Upper lobe of left lung (tissue), 6 donors: ENCODE data around the gene NUMA1. TPM values are rescaled to one million over a fixed set of nuclear protein-coding genes. Genes with fewer than 3 reads are reported as not detected.

Experiments
- ATAC-seq, 2 donors: fragments of 200-7000 bp; cut with Tn5 transposase; one replicate each; pipeline ENCODE4 v1.9.1; 2022; ENCODE audit warnings: mild to moderate bottlenecking in 2 of 2, moderate library complexity in 2 of 2; ENCODE audit not compliant: low FRiP score in 2 of 2
- DNase-seq, 2 donors: peaks; one replicate each; pipeline ENCODE4 v3.0.0-alpha.2; 2019 to 2020
- H3K27ac ChIP-seq, 4 donors: fragments of 200-600 bp; sonication (generic); one replicate each; pipeline ENCODE4 v1.5.1; 2016 to 2019
- H3K27me3 ChIP-seq, 4 donors: fragments of 200-600 bp; sonication (generic); one replicate each; pipeline ENCODE4 v1.5.1; 2017 to 2019
- H3K36me3 ChIP-seq, 4 donors: fragments of 200-600 bp; sonication (generic); one replicate each; pipeline ENCODE4 v1.5.1; 2016 to 2019
- H3K4me1 ChIP-seq, 4 donors: fragments of 200-600 bp; sonication (generic); one replicate each; pipeline ENCODE4 v1.5.1; 2018 to 2019
- H3K4me3 ChIP-seq, 4 donors: fragments of 200-600 bp; sonication (generic); one replicate each; pipeline ENCODE4 v1.5.1; 2017 to 2019; ENCODE audit warnings: mild to moderate bottlenecking in 2 of 4, moderate library complexity in 1 of 4
- H3K9me3 ChIP-seq, 4 donors: fragments of 200-600 bp; sonication (generic); one replicate each; pipeline ENCODE4 v1.5.1; 2018 to 2019
- CTCF ChIP-seq, 6 experiments: fragments of 450-650 bp in 4 of 6; fragments of 200-600 bp in 2 of 6; sonication (generic) in 2 of 6; IDR thresholded peaks; one replicate each; pipeline ENCODE4 v1.5.1; 2016 to 2019; ENCODE audit warnings: antibody characterized with exemption in 6 of 6
- EP300 ChIP-seq, 4 donors: sonication (generic); formaldehyde crosslinking; IDR thresholded peaks; one replicate each; pipeline ENCODE4 v1.5.1; 2017; ENCODE audit warnings: antibody characterized with exemption in 4 of 4, control low read depth in 2 of 4
- POLR2A ChIP-seq, 4 donors: fragments of 450-650 bp; IDR thresholded peaks; one replicate each; pipeline ENCODE4 v1.5.1; 2016 to 2017; ENCODE audit warnings: antibody characterized with exemption in 4 of 4, mild to moderate bottlenecking in 2 of 4
- POLR2AphosphoS5 ChIP-seq, 2 donors: sonication (generic); formaldehyde crosslinking; IDR thresholded peaks; one replicate each; pipeline ENCODE4 v1.5.1; 2017; ENCODE audit warnings: antibody characterized with exemption in 2 of 2
- WGBS, 2 donors: methylation state at CpG; one replicate each; pipeline ENCODE4 v1.1.5; 2017 to 2018; 5-methylcytosine and 5-hydroxymethylcytosine counted together
- total RNA-seq, 6 donors: library from RNA; depleted of rRNA in 4 of 6; stranded (reverse); fragments of >200 nt in 4 of 6; gene quantifications; one replicate each; pipeline versions ENCODE4 v1.1.0 to v1.2.1, GENCODE V29; 2016 to 2021
- donor health status: DM: no; HTN: no; CAD: no; lungs with moderate emphysema.
- donor health status: DM: no; HTN: yes; CAD: no; lungs with severe emphysema.

Gene NUMA1
- total RNA-seq, 6 donors from 2014 or later: 185 to 666 (median 241) TPM

- Histone ChIP-seq H3K27ac (no peak overlapping the region), H3K4me3 (no peak overlapping the region), H3K9me3 (no peaks in the 10 kb centered on the region), H3K4me1 (peaks cover 7 to 11% (median 11%) of the 10 kb centered on the region in 4 donors), H3K36me3 (no peaks in the 10 kb centered on the region), H3K27me3 (no peaks in the 10 kb centered on the region)
- no peak for ATAC-seq
- 91 to 94% methylated on average over 6 of the region's 6 CpGs for WGBS, 2 donors
- DNase-seq: no peak
- no peak for TF ChIP-seq EP300 (IDR thresholded peaks at IDR 0.05)
Observed at GRCh38 chr11:72116019-72116755, 35.8 kb upstream of the NUMA1 start.

- 100% methylated on average over 1 of the region's 1 CpG for WGBS, 2 donors
- no peak overlapping the region for H3K27ac ChIP-seq
- peaks cover 0 to 7% (median 2%) of the 10 kb centered on the region in 4 donors for H3K36me3 ChIP-seq
- peaks cover 10 to 13% (median 12%) of the 10 kb centered on the region in 4 donors for H3K4me1 ChIP-seq
- no peaks in the 10 kb centered on the region for H3K9me3 ChIP-seq
- H3K4me3 ChIP-seq: no peak overlapping the region
- no peak for DNase-seq
- H3K27me3 ChIP-seq: no peaks in the 10 kb centered on the region
- TF ChIP-seq POLR2A (IDR thresholded peaks at IDR 0.05) (no peak), CTCF (IDR thresholded peaks at IDR 0.05) (no peak), EP300 (IDR thresholded peaks at IDR 0.05) (no peak), POLR2AphosphoS5 (IDR thresholded peaks at IDR 0.05) (no peak)
- no peak for ATAC-seq
Observed at GRCh38 chr11:72114570-72114969, 34.2 kb upstream of the NUMA1 start.

- TF ChIP-seq POLR2AphosphoS5 (IDR thresholded peaks at IDR 0.05) (no peak), CTCF (IDR thresholded peaks at IDR 0.05) (no peak), EP300 (IDR thresholded peaks at IDR 0.05) (no peak), POLR2A (IDR thresholded peaks at IDR 0.05) (no peak)
- ATAC-seq: no peak
- peaks cover 0 to 13% (median 5%) of the 10 kb centered on the region in 4 donors for H3K36me3 ChIP-seq
- 64% methylated on average over 9 of the region's 9 CpGs for WGBS, 2 donors
- H3K4me3 ChIP-seq: peak overlapping the region in 3 of 4 donors; percentile 60 to 70 (median 64)
- peak overlapping the region; percentile 96 to 98 (median 98) for H3K27ac ChIP-seq
- peaks cover 10 to 13% (median 12%) of the 10 kb centered on the region in 4 donors for H3K4me1 ChIP-seq
- H3K27me3 ChIP-seq: no peaks in the 10 kb centered on the region
- no peaks in the 10 kb centered on the region for H3K9me3 ChIP-seq
- no peak for DNase-seq
Observed at GRCh38 chr11:72112978-72113808, 32.9 kb upstream of the NUMA1 start.

- no peaks in the 10 kb centered on the region for H3K9me3 ChIP-seq
- TF ChIP-seq POLR2AphosphoS5 (IDR thresholded peaks at IDR 0.05) (peak; percentile 97), EP300 (IDR thresholded peaks at IDR 0.05) (peak in 1 of 4 donors; percentile 76), CTCF (IDR thresholded peaks at IDR 0.05) (peak in 1 of 6 experiments; percentile 16), POLR2A (IDR thresholded peaks at IDR 0.05) (peak in 3 of 4 donors; percentile 67 to 95 (median 93))
- peak within 1 kb of the TSS; percentile 60 to 70 (median 63) for H3K4me3 ChIP-seq
- peak within 1 kb of the TSS; percentile 96 to 98 (median 98) for H3K27ac ChIP-seq
- no peaks in the 10 kb centered on the region for H3K27me3 ChIP-seq
- H3K36me3 ChIP-seq: peaks cover 0 to 16% (median 6%) of the 10 kb centered on the region in 4 donors
- 0 to 1% methylated on average over 36 to 49 of the region's 49 CpGs for WGBS, 2 donors
- H3K4me1 ChIP-seq: peaks cover 10 to 13% (median 12%) of the 10 kb centered on the region in 4 donors
- peak; percentile 93 to 99 for DNase-seq
- peak; percentile 97 for ATAC-seq
Observed at GRCh38 chr11:72112143-72112977, 32.0 kb upstream of the NUMA1 start, which contains the start of gene ANAPC15. TSS of gene ANAPC15 (minus strand) at chr11:72112695. CDS start at chr11:72111276, 1,419 bp downstream.
